ENCODE results near the gene FARS2. TPM values are rescaled to one million over a fixed set of nuclear protein-coding genes. Genes with fewer than 3 reads are reported as not detected.

Gene FARS2
- total RNA-seq, 1 donor from 2014 or later: 16.5 TPM

DNA sequence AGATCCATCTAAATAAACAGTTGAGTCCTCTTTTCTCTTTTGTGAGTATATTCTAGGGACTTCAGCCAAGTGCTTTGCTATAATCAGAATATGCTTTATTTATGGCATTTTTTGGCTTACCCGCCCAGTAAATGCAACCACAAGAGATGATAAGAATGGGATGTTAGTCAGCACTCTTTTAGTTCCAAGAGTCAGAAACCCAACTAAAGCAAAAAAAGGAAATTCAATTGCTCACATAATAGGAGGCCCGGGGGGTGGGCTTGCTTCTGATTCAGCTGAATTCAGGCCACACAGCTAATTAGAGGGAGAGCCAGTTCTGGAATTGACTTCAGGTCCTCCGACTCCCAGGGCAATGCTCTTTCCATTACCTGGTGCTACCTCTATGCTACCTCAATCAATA, 250.6 kb downstream of the FARS2 start:
- H3K27me3 ChIP-seq: no peaks in the 10 kb centered on the region
- no peaks in the 10 kb centered on the region for H3K36me3 ChIP-seq
- H3K27ac ChIP-seq: no peak overlapping the region
- no peak for DNase-seq (ENCODE audit: extremely low spot score in 2 of 2)
- no peaks in the 10 kb centered on the region for H3K9me3 ChIP-seq
- intact Hi-C loops (cut with DNase I): no loop called here
- H3K4me1 ChIP-seq: no peaks in the 10 kb centered on the region
- H3K4me3 ChIP-seq: no peak overlapping the region
- TF ChIP-seq, protein P1, sequence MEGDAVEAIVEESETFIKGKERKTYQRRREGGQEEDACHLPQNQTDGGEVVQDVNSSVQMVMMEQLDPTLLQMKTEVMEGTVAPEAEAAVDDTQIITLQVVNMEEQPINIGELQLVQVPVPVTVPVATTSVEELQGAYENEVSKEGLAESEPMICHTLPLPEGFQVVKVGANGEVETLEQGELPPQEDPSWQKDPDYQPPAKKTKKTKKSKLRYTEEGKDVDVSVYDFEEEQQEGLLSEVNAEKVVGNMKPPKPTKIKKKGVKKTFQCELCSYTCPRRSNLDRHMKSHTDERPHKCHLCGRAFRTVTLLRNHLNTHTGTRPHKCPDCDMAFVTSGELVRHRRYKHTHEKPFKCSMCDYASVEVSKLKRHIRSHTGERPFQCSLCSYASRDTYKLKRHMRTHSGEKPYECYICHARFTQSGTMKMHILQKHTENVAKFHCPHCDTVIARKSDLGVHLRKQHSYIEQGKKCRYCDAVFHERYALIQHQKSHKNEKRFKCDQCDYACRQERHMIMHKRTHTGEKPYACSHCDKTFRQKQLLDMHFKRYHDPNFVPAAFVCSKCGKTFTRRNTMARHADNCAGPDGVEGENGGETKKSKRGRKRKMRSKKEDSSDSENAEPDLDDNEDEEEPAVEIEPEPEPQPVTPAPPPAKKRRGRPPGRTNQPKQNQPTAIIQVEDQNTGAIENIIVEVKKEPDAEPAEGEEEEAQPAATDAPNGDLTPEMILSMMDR (IDR thresholded peaks at IDR 0.05): no peak
- no peak for TF ChIP-seq POLR2AphosphoS5 (IDR thresholded peaks at IDR 0.05; ENCODE audit: insufficient read depth in 1 of 2, low read depth in 1 of 2)
- no peak for TF ChIP-seq POLR2A (IDR thresholded peaks at IDR 0.05)

DNA sequence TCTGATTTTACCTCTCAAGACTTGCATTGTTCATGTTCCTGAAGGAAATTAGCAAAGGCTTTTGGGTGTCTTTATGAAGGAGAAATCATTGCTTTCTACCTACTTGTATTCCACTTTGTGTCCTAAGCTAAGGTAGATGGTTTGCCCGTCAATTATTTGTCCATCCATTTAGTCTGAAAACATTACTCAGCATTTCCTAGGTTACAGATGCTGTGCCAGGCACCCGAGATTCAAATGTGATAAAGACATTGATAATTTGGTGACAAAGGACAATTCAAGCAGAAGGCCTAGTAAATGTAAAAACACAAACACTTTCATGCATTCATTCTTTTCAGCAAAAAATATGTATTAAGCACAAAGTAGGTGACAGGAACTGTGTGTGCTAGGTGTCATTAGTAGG, 251.1 kb downstream of the FARS2 start:
- H3K27me3 ChIP-seq: no peaks in the 10 kb centered on the region
- no peaks in the 10 kb centered on the region for H3K4me1 ChIP-seq
- H3K4me3 ChIP-seq: no peak overlapping the region
- intact Hi-C loops (cut with DNase I): no loop called here
- no peak overlapping the region for H3K27ac ChIP-seq
- no peaks in the 10 kb centered on the region for H3K36me3 ChIP-seq
- H3K9me3 ChIP-seq: no peaks in the 10 kb centered on the region
- DNase-seq (ENCODE audit: extremely low spot score in 2 of 2): no peak
- no peak for TF ChIP-seq POLR2AphosphoS5 (IDR thresholded peaks at IDR 0.05; ENCODE audit: insufficient read depth in 1 of 2, low read depth in 1 of 2)
- no peak for TF ChIP-seq POLR2A (IDR thresholded peaks at IDR 0.05)
- TF ChIP-seq, protein P1 (IDR thresholded peaks at IDR 0.05): no peak

- DNase-seq (ENCODE audit: extremely low spot score in 2 of 2): no peak
- TF ChIP-seq POLR2AphosphoS5 (IDR thresholded peaks at IDR 0.05; ENCODE audit: insufficient read depth in 1 of 2, low read depth in 1 of 2): no peak
- no peak for TF ChIP-seq POLR2A (IDR thresholded peaks at IDR 0.05)
- TF ChIP-seq, protein P1 (IDR thresholded peaks at IDR 0.05): no peak
- no peak overlapping the region for H3K4me3 ChIP-seq
- intact Hi-C loops (cut with DNase I): no loop called here
- no peak overlapping the region for H3K27ac ChIP-seq
- H3K27me3 ChIP-seq: no peaks in the 10 kb centered on the region
- no peaks in the 10 kb centered on the region for H3K9me3 ChIP-seq
- no peaks in the 10 kb centered on the region for H3K36me3 ChIP-seq
- H3K4me1 ChIP-seq: no peaks in the 10 kb centered on the region
Measured at GRCh38 chr6:5513408-5513807, 252.1 kb downstream of the FARS2 start.

DNA sequence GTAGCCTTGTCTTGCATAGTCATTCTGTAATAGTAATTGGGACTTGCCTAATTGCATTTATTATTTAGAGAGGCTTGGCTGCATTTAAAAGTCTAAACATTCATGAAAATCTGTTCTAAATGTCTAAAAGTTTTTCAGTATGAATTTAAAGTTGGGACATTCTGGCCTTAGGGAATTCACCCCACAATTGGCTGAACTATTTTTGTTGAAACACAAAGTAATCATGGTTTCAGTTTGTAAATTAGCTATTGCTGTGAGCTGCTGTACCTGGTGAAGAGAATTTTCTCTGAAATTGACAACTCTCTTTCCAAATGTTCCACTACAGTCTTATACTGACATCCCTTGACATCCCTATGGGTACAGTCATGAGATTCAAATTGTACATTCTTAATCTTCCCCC, 253.0 kb downstream of the FARS2 start:
- H3K27ac ChIP-seq: no peak overlapping the region

DNA sequence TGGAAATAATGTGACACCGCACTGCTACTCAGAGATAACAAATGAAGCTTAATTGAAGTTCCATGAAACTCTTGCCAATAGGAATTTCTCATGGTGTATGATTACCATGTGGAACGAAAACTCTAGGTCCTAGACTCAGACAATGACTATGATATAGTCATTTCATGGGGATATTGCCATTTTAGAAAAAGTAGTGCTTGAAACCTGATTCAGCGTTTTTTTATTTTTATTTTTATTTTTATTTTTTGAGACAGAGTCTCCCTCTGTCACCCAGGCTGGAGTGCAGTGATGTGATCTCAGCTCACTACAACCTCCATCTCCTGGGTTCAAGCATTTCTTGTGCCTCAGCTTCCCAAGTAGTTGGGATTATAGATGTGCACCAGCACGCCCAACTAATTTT, 253.9 kb downstream of the FARS2 start:
- no peak overlapping the region for H3K27ac ChIP-seq
- intact Hi-C loops (cut with DNase I): no loop called here
- no peak overlapping the region for H3K4me3 ChIP-seq
- DNase-seq (ENCODE audit: extremely low spot score in 2 of 2): no peak
- H3K4me1 ChIP-seq: no peaks in the 10 kb centered on the region
- H3K36me3 ChIP-seq: no peaks in the 10 kb centered on the region
- H3K9me3 ChIP-seq: no peaks in the 10 kb centered on the region
- TF ChIP-seq, protein P1 (IDR thresholded peaks at IDR 0.05): no peak
- TF ChIP-seq POLR2AphosphoS5 (IDR thresholded peaks at IDR 0.05; ENCODE audit: insufficient read depth in 1 of 2, low read depth in 1 of 2) (no peak), POLR2A (IDR thresholded peaks at IDR 0.05) (no peak)
- H3K27me3 ChIP-seq: no peaks in the 10 kb centered on the region

More for the DNA sequence above, 253.0 kb downstream of the FARS2 start:
- H3K4me3 ChIP-seq: no peak overlapping the region
- DNase-seq (ENCODE audit: extremely low spot score in 2 of 2): no peak
- TF ChIP-seq POLR2A (IDR thresholded peaks at IDR 0.05): no peak
- TF ChIP-seq POLR2AphosphoS5 (IDR thresholded peaks at IDR 0.05; ENCODE audit: insufficient read depth in 1 of 2, low read depth in 1 of 2): no peak
- TF ChIP-seq, protein P1 (IDR thresholded peaks at IDR 0.05): no peak
- no peaks in the 10 kb centered on the region for H3K36me3 ChIP-seq
- intact Hi-C loops (cut with DNase I): no loop called here
- H3K4me1 ChIP-seq: no peaks in the 10 kb centered on the region
- no peaks in the 10 kb centered on the region for H3K27me3 ChIP-seq
- H3K9me3 ChIP-seq: no peaks in the 10 kb centered on the region

Measured in vagina (tissue), 2 donors.